Right kidney (tissue), 1 donor: Measurements from ENCODE around the gene GP2.
"Not testable (repeated sequence)": the region's sequence is repeated elsewhere in the genome, so short reads cannot be mapped to it uniquely, and the experiment has no call there.

Experiments
- DNase-seq: peaks from one replicate; pipeline ENCODE4 v3.0.0-alpha.2; 2016

The GP2 gene

DNA sequence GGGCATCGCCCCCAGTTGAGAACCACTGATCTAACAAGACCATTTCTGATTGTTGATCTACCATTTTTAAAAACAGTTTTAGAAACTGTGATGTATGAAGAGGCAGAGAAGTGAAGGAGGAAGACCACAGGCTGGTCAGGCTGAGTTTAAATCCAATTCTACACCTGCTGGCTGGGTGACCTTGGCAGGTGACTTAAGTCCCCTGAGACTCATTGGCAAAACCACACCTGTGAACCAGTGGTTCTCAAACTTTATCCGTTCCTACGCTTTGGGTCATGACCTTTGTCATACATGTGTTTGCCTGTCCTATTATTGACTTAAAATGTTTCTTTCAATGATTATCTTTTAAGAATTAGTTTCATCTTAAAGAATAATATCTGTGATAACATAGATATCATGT is 2.3 kb downstream of the GP2 start:
- DNase-seq: no peak

DNA sequence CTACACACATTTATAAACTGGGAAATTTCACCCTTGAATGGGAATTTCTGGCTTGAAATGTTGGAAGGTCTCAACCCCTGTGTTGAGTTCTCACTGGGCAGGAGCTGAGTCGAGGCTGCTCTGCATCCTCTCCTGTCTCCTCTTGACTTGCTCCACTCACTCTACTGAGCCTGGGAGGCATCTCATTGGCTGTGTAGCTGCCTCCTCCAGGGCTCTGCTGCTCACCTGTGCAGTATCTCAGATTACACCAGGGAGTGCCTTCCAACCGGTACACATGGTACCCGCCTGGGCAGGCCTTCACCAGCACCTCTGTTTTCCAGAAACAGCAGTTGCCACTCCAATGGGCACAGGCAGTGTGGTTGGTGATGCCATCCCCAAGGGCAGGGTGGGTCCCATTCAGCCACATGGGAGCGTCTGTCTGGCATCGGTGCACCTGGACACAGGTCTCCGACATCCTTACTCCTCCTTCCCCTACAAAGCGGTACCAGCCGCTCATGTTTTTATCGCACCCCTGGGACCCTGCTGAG is 3.7 kb downstream of the GP2 start:
- no peak for DNase-seq

DNA sequence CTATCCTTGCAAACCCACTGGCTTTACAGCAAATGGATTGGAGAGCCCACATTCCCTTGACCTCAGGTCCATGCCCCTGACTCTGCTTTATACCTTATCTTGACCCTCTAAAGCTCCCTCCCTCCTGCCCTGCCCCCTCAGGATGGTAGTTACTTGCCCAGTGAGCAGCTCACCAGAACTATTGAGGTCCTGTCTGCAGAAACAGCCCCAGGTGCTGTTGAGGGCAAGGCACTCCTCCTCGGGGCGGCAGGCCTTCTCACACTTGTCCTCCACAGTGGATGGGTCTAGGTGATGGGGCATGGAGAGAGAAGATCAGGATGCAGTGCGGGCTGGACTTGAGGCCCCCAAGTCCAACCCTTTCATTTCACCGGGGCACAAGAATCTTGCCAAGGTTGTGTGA is 4.6 kb downstream of the GP2 start:
- DNase-seq: no peak

DNA sequence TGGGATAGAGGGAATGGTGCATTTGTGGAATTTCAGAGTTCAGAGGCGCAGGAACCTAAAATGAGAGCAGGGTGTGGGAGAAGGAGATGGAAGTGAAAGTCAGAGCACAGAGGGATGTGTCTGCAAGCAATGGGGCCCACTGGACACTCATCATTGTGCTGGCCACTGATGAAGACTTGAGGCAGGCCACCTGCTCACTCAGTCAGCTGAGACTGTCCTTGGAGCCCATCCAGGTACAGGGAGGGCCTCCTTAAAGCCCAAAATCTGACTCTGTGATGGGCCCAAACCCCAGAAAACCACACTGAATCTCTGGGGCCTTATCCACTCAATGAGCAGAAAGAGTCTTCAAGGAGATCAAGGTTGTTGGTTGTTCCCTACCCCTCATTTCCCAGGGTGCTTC is 5.6 kb downstream of the GP2 start:
- DNase-seq: no peak

DNA sequence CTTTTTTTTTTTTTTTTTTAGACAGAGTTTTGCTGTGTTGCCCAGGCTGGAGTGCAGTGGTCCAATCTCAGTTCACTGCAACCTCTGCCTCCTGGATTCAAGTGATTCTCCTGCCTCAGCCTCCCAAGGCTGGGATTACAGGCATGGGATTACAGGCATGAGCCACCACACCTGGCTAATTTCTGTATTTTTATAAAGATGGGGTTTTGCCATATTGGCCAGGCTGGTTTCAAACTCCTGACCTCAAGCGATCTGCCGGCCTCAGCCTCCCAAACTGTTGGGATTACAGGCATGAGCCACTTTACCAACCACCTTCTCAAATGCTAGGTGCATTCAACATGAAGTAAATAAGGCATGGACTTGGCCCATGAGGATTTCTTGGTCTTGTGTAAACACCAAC is 6.3 kb downstream of the GP2 start:
- DNase-seq: not testable (repeated sequence)

DNA sequence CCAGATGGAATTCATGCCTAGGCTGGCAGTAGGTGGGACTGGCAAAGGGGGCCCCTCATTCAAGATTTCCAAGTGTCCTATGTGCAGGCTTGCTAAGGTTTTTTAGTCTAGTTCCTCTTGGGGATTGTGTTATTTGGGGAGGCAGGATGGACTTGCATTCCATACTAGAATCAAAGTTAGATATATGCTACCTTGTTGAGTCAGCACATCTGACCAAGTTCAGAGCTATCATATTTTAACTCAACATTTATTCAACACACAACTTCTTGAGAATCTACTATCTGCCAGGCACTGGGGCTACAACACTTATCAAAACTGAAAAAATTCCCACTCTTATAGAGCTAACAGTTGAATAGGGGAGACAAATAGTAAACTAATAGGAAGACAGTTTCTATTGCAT is 6.7 kb downstream of the GP2 start:
- DNase-seq: no peak

DNA sequence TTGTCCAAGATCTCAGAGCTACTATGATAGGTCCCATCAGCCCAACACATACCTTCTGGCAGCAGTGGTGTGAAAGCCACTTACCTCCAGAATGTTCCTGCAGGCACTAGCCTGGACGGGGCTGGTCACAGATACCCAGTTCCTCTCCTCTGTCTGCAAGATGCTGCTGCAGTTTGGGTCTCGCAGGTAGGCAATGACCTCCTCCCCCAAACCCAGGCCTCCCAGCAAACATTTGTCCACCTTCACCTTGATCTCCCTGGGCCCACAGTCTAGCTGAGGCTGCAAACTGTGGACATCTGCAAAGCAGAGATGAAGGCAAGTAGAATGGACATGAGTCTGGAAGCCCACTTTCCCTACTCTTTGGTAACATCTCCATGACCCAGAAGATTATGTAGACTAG is 7.1 kb downstream of the GP2 start:
- no peak for DNase-seq

DNA sequence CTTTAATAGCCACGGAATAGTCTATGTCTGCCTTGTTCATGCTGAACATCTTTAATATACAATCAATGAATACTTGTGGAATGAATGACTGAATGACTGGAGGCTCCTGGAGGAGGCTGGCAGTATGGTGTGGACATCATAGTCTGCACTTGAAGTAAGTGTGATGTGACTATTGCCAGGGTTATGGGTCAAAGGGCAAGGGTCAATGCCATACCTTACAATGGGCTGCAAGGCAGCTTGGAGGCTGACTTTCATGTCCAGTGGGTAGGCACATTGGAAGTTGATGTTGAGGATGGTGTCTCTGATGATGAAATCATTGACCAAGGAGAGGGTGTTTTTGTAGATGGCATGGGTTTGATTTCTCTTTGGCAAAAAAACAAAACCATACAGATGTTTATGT is 7.9 kb downstream of the GP2 start:
- no peak for DNase-seq

DNA sequence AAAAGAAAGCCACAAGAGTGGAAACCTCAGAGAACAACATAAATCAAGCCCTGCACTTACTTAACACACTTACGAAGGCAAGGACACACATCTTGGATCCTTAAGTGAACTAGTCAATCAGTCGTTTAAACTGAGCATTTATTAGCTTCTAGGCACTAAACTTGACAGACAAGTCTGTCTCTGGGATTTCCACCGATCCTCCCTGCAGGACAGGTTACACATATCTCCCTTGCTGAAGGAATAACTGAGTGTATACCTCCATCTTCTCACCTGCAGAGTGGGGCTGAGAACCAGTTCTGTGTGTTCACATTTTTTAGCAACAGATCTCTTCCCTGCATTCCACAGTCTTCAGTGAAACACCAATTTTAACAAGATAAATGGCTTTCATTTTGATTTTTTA is 8.9 kb downstream of the GP2 start:
- no peak for DNase-seq

DNA sequence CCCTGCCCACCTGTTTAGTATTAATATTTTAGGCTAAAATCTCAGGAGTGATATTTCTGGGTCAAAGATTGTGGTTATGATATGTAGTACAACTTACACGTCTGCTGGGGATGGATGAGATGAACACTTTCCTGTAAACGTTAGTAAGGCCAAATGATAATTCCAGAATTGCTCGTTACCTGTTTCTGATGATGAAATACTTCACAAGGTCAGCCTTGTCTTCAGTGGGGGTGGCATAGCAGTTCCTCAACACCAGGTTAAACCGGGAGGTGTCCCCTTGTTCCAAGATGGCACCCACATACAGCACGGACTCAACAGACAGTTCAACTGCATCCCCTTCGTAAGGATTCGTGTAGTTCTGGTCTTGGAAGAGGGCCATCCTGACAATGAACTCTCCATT is 9.3 kb downstream of the GP2 start:
- no peak for DNase-seq

DNA sequence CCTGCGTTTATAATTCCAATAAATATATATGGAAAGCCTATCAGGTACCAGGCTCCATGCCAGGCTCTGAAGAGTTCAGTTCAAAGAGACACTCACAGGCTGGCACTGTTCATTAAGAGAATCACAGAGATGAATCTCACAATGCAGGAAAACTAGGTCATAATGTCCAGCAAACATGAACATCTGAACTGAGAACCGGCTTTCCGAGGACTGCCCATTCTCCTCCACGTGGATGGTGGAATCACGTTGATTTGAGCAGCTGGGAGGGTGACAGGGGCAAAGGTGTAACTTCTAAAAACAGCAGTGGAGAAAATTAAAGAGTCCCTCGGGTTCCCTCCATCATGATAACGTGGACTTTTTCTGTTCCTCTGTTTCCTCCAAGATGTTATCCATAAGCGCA is 10.2 kb downstream of the GP2 start:
- no peak for DNase-seq

DNA sequence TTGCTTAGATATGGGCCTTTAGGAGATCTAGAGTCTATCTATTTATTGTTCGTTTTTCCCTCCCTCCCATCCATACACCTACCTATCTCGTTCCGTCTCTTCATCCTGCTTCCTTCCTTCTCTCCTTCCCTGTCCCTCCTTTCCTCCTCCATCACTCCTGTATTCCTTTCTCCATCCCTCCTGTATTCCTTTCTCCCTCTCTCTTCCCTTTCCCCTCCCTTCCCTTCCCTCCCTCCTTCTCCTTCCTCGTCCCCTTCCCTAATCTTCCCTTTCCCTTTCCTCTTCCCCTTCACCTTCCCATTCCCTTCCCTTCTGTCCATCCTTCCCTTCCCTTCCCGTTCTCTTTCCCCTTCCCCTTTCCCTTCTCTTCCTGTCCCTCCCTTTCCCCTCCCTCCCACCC is 10.6 kb downstream of the GP2 start:
- DNase-seq: no peak

DNA sequence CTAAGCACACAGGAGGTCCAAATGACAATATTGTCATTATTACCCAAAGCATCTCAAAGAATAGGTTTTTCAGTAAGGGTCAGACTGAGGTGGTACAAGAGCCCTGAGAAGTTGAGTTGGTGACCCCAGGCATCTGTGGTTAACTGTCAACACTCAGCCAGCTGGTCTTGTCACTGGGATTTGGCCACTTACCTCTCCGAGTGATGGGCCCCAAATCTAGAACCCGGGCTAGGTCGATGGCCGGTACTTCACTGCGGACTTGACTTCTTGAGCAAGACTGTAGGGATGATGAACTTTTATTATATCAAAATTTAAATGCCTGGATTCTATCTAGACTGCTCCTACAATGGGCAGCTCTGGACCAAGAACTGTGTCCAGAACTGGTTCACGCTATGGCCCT is 11.5 kb downstream of the GP2 start:
- no peak for DNase-seq

DNA sequence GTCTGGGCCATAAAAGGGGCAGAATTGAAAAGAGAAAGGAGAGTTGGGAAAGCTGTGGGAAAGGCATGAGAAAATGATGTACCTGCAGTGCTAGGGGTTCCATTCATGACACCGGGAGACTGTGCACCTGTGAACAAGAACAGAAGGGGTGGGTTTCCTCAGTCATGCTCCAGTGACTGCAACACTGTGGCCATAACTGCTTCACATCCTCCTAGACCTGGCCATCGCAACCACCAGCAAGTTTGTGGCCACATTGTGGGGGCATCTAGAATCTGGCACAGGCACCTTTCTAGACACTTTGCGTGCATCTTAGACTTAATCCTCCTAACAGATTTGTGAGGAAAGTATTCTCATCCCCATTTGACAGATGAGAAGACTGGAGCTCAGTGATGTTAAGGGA is 12.7 kb downstream of the GP2 start:
- DNase-seq: no peak

DNA sequence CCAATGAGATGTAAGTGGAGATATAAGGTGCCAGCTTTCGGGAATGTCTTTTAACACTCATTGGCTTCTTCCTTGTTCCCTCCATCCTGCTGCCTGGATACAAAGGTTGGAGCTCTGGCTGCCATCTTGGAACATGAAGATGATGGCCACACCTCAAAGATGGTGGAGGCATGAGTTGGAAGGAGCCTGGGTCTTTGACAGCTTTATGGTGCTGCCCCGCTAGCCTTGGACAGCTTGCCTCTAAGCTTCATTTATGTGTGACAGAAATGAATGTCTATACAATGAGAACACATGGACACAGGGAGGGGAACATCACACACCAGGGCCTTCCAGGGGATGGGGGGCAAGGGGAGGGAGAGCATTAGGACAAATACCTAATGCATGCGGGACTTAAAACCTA is 13.6 kb downstream of the GP2 start:
- no peak for DNase-seq

DNA sequence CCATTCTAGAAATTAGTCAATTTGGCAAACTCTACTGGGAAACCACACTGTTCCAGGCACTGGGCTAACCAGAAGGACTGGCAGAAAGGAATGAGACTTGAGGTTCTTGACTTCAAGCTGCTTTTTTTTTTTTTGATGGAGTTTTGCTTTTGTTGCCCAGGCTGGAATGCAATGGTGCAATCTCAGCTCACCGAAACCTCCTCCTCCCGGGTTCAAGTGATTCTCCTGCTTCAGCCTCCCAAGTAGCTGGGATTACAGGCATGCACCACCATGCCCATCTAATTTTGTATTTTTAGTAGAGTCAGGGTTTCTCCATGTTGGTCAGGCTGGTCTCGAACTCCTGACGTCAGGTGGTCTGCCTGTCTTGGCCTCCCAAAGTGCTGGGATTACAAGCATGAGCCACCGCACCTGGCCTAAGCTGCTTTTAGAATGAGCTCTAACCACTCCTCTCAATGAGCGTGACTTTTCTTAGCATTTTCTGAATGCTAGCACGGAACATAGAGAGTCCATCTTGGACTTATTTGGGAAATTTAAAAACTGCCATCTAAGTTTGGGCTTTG is 14.7 kb downstream of the GP2 start:
- not testable (repeated sequence) for DNase-seq

DNA sequence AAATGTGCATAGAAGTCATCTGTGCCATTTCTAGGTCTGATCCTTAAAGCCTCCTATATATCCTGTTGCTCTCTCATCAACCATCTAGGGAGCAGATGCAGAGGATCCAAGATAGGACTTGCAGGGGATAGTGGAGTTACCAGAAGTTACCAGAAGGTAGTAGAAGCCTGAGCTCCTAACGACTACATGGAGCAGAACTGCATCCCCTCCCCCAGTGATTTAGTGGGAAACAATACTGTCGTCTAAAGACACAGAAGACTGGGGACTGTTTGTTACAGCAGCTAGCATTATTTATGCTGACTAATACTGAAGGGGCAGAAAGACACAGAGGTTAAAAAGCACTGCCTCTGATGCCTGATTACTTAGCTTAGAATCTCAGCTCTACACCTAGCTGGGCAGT is 15.8 kb downstream of the GP2 start:
- DNase-seq: no peak

DNA sequence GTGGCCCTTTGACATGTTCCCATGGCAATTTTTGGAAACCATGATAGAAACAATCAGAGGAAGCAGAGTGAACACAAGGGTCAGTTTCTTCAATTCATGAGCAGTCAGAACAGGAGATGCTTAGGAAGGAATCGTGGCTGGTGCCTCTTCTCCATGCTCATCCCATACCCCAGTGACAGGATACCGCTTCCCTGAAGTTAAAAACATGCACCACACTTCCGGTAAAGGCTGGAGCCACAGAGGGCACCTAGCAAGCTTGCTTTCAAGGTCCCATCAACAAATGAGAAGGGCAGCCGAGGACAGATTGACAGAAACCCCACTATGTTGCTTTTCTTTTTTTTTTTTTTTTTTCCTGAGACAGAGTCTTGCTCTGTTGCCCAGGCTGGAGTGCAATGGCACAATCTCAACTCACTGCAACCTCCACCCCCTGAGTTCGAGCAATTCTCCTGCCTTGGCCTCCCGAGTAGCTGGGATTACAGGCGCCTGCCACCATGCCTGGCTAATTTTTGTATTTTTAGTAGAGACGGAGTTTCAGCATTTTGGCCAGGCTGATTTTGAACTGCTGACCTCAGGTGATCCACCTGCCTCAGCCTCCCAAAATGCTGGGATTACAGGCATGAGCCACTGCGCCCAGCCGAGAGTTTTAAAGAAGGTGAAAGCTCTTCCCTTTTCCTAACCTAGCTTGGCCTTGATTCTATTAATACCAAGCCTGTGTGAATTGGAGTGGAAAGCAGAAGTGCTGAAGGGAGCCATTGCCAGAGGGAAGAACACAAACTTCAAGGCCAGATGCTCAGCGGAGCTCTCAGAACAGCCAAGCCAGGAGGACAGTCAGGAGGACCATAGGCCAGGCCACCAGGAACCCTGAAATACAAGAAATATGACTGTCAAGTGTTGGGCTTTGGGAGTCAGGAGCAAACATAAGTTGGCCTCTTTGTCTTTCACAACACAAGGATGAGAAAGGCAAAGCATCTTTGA is 16.6 kb downstream of the GP2 start:
- DNase-seq: no peak

DNA sequence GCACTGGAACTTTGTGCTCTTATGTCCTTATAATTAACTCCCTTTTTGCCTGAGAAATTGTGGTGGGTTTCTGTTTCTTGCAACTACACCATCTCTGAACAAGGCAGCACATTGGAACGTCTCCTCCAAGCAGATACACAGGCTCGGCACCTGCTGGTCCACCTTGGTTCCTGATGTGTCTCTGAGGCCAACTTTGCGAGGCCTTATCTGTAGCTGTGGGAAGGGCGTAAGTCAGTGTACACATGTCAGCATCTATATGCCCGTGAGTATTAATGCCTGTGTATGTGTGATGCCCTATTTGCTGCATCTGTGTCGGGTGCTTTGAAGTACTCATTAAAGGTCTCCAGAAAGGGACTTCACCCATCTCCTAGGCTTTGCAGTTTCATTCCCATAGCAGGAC is 17.5 kb downstream of the GP2 start:
- no peak for DNase-seq

DNA sequence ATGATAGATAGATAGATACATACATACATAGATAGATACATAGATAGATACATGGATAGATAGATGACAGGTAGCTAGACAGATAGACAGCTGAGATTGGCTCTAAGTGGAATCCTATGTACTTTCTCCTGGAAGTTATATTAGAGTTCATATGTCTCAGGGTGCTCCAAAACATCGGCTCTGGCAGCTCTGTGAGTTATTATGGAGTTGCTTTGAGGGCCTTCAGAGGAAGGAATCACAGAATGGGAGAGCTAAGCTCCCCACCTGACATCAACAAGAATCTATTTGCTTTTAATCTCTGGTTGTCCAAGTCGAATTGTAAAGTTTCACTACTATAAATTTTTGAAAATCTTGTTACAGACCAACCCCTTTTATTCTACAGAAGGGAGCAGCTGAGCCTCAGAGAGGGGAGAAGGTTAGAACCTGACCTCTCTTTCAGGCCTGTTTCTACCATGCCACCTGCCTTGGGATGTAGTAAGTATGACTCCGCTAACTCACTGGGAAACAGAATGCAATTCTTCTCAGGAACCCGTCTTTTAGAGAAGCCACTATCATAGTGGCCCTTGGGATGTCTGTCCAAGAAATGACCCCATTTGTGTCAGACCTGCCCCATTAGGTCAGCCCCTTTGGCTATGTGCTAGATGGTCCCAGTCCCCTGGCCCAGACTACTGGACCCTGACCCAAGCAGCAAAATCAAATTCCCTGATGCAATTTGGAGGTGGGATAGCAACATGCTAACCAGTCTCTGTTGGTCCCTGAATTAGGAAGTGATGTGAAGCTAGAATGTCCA is 18.3 kb downstream of the GP2 start:
- no peak for DNase-seq

DNA sequence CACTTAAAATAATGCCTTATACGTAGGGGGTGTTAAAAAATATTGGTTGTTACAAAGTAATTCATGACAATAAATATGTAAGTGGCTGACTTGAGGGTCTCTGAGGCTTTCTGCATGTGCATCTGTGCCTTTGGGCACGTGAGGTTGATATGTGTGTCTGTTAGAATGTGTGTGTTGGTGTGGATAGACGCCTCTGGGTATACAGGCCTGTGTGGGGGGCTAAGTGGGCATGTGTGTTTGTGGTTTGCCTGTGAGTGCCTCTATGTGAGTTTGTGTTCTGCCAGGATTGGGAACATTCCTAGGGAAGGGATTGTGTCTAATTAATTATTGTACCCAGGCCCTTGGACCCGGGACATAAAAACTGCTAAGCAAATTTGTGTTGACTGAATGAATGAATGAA is 19.0 kb downstream of the GP2 start:
- DNase-seq: no peak

DNA sequence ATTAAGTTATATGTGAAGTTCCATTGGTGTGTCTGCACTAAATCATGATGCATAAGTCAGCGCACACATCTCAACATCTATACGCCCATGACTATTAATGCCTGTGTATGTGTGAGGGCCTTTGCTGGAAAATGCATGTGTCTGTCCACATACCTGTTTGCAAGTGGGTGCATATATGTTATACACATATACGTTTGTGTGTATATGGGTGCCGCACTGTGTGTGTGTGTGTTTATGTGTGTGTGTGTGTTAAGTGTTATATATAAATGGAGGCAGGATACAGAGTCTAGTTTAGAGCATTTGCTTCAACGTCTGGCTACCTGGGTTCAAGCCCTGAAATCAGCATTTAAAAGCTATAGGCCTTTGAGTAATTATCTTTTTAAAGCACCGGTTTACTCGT is 19.5 kb downstream of the GP2 start:
- no peak for DNase-seq

DNA sequence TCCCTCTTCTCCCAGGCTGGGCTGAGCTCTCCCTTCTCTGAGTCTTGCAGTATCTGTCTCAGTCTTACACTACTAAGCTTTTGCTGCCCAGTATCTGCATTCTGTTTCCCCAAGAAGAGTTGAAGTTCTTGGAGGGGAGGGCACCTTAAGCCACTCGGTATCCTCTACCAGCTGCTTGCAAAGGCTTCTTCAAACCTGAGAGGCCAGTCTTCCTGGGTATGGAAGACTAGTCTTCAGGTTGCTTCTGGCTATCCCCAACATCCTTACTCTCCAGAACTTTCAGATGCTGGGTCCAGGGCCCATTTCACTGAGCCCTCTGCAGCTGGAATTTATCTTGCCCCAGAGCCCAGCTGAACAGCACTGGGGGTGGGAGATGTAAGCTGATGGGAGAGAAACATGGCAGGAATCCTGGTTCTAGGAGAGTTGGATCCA is 20.1 kb downstream of the GP2 start:
- no peak for DNase-seq
